GM18861 (cell line): ENCODE data around the gene CYTH1.

Experiments
- ATAC-seq: cut with Tn5 transposase; IDR thresholded peaks from one replicate; pipeline ENCODE4 v1.9.1; 2021; ENCODE audit not compliant: unreplicated experiment

Gene CYTH1

DNA sequence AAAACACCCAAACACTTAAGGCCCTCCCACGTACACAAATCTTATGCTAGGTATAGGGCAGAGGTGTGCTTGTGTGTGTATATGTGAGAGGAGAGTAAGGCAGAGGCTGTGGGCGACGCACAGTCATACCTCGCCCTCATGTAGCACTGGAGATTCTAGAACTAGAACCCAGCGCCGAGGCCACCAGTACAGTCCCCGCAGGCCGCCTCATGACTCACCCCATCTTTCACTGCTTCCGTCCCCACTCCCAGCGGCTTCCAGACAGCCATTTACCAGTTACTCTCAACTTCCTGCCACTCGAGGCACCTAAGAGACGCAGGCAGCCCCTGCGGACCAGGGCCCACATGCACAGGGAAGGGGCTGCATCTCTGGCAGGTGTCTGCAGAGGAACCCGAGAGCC lies 23.2 kb upstream of the CYTH1 start:
- no peak for ATAC-seq

DNA sequence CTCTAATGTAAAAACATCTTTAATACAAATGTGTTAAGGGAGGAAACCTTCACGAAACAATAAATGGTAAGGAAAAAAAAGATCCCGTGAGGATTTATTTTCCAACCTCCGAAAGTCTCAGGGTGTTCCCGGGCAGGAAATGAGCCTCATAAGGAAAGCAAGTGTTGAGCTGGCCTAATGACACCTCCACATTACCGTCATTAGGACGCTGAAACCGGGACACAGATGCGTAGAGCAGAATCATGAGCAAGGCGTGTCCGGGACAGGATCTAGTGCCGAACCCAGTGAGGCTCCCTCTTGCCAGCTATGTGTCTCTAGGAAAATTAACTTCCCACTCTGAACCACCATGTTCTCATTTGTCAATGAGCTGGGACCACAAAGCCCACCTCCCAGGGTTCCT lies 22.7 kb upstream of the CYTH1 start:
- no peak for ATAC-seq

DNA sequence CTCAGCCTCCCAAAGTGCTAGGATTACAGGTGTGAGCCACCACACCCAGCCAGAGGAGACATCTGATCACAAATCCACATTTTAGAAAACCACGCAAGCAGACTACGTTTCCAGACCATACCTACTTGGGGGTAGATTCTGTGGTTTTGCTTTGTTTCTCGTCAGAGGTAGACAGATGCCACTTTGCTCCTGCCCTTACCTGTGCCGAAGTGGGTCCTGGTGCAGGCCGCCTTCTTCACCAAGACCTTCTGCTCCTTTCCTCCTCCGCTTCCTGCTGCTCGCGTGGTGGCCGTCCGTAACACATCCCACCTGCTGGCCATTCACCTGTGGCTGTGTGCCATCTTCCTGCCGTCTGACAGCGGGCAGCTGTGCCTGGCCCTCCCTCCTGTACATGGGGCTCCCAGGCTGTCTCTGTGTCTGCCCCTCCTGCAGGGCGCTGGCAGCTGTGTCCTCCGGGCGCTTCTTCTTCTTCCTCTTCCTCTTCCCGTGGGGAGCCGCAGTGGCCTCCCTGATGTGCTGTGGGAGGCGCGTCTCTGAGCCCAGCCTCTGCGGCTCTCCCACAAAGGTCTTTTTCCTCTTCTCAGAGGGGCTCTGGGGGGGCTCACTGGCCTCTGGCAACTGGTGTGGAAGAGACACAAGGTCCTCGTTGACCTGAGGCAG lies 21.2 kb upstream of the CYTH1 start:
- no peak for ATAC-seq

GRCh38 chr17:78802459-78802858 lies 20.4 kb upstream of the CYTH1 start:
- ATAC-seq = no peak

GRCh38 chr17:78802008-78802407 lies 19.9 kb upstream of the CYTH1 start:
- no peak for ATAC-seq

- no peak for ATAC-seq
Measured at GRCh38 chr17:78800132-78800931, 18.3 kb upstream of the CYTH1 start.

- ATAC-seq = no peak
Measured at GRCh38 chr17:78798695-78799559, 16.9 kb upstream of the CYTH1 start.

DNA sequence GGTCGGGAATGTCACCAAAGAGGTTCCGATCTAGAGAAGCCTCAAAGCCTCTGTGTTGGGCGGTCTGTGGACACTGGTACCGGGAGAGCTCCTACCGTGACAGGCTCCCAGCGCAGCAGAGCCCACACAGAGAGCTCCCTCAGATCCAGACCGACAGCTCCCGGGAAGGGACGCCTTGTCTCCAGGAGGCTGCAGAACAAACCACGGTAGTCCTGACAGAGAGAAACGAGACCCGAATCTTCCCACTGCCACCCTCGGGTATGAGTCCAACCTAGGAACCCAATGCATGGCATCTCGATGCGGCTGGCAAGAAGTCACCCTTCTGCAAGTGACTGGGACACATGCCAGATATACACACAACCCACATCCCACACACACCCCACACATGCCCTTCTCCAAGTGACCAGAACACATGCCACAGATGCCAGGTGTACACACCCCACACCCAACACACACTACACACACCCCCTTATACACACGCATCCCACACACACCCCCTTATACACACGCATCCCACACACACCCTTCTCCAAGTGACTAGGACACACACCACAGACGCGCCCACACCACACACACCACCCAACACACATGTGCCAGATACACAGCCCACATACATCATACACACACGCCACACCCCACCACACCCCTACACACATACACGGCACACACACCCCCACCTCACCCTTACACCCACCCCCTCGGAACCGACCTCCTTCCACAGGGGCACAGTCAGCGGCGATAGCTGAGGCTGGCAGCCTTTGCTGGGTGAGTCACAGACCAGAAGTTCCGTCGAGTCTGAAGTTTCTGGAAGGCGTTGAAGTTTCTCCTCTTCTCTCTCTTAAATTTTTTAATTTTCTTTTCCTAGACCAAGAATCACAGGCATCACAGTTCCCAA lies 15.9 kb upstream of the CYTH1 start:
- ATAC-seq = no peak

DNA sequence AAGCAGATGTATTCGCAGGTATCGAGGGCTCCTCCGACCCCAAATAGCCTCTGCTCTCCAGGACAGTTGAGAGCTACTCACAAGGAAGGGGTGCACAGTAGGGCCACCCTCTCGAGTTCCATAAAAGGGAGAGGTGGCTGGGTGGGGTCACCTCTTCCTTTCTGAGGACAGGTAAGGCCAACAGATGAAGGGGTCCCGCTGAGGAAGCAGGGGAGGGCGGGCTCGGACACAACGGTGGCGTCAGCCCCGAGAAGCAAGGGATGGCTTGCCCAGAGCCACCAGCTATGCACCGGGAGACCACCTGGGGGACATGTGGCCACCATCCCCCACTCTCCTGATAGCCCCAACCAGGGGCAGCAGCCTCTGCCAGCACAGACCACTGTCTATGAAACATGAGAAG lies 15.1 kb upstream of the CYTH1 start:
- ATAC-seq = no peak

DNA sequence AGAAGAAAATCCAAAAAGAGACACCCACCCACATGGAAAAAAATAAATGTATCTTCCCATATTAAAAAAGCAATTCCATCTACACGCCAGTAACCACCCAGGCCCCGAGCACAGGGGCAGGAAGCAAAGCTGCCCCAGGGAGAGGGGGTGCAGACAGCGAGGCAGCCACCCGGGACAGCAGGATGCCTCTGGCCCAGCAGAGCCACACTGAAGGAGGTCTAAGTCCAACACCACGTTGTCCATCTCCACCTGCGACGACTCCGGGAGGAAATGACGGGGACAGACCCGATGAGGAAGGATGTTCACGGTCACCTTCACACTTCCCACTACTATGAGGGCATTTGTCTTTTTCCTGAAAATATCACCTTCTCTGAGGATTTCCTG lies 14.4 kb upstream of the CYTH1 start:
- ATAC-seq = no peak

DNA sequence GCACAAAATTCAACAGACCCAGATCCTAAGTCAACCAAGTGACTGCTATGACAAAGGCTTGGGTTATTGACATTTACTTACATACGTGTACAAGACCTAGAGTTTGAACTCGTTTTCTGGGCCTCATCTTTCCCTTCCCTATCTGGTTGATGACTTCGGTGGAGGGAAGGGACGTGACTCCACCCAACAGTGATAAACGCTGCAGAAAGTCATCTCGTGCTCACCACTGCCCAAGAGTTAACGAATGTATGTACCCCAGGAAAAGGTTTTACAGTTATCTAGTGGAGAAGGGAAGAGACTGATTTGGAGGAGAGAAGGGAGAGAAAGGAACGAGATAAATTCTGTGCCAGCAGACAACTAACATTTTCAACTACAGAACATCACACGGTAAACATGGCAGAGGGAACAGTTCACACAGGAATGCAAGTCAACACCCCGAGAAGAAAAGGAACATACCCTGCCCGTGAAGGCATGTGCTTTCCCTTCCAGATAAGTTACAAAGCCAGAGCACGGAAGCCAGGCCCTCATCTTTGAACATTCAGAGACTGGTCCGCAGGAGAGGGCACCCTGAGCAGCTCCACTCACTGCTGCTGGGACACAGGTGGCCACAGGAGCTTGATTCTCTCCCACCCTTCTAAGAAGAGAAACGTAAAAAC lies 13.9 kb upstream of the CYTH1 start:
- no peak for ATAC-seq

GRCh38 chr17:78794864-78795640 lies 13.0 kb upstream of the CYTH1 start:
- no peak for ATAC-seq

DNA sequence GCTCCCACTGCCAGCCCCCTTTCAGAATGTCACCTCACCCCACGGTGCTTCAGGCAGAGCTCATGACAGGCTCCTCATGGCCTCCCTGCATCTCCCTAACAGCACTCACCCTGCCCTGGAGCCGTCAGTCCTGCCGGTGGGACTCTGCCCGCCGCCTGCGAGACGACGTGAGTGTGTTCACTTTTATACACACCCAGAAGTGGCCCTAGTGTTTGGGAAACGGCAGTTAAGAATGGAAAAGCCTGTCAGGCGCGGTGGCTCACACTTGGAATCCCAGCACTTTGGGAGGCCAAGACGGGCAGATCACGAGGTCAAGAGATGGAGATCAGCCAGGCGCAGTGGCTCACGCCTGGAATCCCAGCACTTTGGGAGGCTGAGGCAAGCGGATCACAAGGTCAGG lies 12.3 kb upstream of the CYTH1 start:
- no peak for ATAC-seq

GRCh38 chr17:78793968-78794367 lies 11.9 kb upstream of the CYTH1 start:
- ATAC-seq = no peak

- ATAC-seq = no peak
Measured at GRCh38 chr17:78793415-78793814, 11.3 kb upstream of the CYTH1 start.

- ATAC-seq = no peak
Measured at GRCh38 chr17:78791840-78792709, 10.0 kb upstream of the CYTH1 start.

DNA sequence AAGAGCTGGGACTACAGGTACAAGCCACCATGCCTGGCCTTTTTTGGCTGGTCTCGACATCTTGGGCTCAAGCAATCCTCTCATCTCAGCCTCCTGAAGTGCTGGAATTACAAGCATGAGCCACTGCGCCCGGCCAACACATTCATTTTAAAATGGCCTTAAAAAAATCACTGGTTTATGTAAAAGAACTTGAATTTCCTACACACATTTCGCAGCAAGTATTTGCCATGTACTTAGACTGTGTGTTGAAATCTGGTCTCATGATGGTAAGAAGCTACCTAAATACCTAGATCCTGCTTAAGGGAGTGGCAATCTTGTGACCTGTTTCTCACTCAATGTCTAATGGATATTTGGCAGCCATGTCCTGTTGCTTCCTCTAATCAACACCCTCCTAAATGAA lies 8.5 kb upstream of the CYTH1 start:
- ATAC-seq = no peak

DNA sequence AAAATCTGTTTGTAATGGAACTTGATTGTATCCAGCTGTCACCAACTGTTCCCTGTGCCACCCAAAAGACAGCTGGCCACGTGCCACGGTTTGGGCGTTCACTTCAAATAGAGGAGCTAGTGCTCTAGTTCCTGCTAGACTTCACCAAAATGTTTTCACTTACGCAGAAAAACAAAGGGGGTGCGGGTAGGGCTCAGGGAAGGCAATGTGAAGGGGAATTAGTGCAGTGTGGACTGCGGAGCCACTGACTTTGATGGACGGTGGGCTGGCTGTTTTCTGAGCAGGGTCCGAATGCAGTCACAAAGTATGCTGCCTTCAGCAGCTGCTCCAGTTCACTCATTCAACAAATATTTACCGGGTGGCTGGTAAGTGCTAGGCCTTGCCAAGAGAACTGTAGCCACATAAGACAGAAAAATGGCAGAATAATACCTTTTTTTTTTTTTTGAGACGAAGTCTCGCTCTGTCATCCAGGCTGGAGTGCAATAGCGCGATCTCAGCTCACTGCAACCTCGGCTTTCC lies 7.6 kb upstream of the CYTH1 start:
- no peak for ATAC-seq
